DOHH2 (cell line): ENCODE measurements around the gene CCNC.

Source experiments
- H3F3A ChIP-seq: fragments of 200-600 bp; sonication (generic), shearing (Covaris generic); 2 replicates; pipeline ENCODE4 v1.6.0; 2016; ENCODE audit warnings: antibody characterized with exemption, mild to moderate bottlenecking; ENCODE audit not compliant: control insufficient read depth, insufficient read depth
- H3K27ac ChIP-seq: fragments of 200-600 bp; sonication (generic); 2 replicates; pipeline ENCODE4 v1.5.1; 2014; ENCODE audit warnings: low read depth, mild to moderate bottlenecking, low read length, moderate library complexity
- H3K27me3 ChIP-seq: fragments of 200-600 bp; sonication (generic); 2 replicates; pipeline ENCODE4 v1.6.1; 2014; ENCODE audit warnings: mild to moderate bottlenecking, low read length, mixed read lengths; ENCODE audit not compliant: control insufficient read depth
- H3K36me3 ChIP-seq: fragments of 200-600 bp; sonication (generic); 2 replicates; pipeline ENCODE4 v1.6.1; 2014; ENCODE audit warnings: mild to moderate bottlenecking, low read length, moderate library complexity, mixed read lengths; ENCODE audit not compliant: control insufficient read depth
- H3K4me1 ChIP-seq: fragments of 200-600 bp; sonication (generic); 2 replicates; pipeline ENCODE4 v1.6.1; 2014; ENCODE audit warnings: mild to moderate bottlenecking, low read length, mixed read lengths; ENCODE audit not compliant: control insufficient read depth
- H3K4me2 ChIP-seq: fragments of 200-600 bp; sonication (generic); 2 replicates; pipeline ENCODE4 v1.6.0; 2014; ENCODE audit warnings: mild to moderate bottlenecking, low read length, moderate library complexity
- H3K4me3 ChIP-seq: fragments of 200-600 bp; sonication (generic); 2 replicates; pipeline ENCODE4 v1.5.1; 2014; ENCODE audit warnings: mild to moderate bottlenecking, low read length, mixed read lengths
- H3K79me2 ChIP-seq: fragments of 200-600 bp; sonication (generic); 2 replicates; pipeline ENCODE4 v1.6.1; 2014; ENCODE audit warnings: mild to moderate bottlenecking, low read length, mixed read lengths; ENCODE audit not compliant: control insufficient read depth
- H3K9me2 ChIP-seq: fragments of 200-600 bp; sonication (generic); replicated peaks from 2 replicates; pipeline ENCODE4 v1.6.1; 2014; ENCODE audit warnings: mild to moderate bottlenecking, low read length, mixed read lengths; ENCODE audit not compliant: control insufficient read depth
- H3K9me3 ChIP-seq: fragments of 200-600 bp; sonication (generic); 2 replicates; pipeline ENCODE4 v1.6.1; 2014; ENCODE audit warnings: antibody characterized with exemption, low read length, mixed read lengths; ENCODE audit not compliant: control insufficient read depth, insufficient read depth
- H4K20me1 ChIP-seq: fragments of 200-600 bp; sonication (generic); 2 replicates; pipeline ENCODE4 v1.6.0; 2014; ENCODE audit warnings: low read depth, mild to moderate bottlenecking, antibody characterized with exemption, low read length, moderate library complexity; ENCODE audit not compliant: control insufficient read depth, insufficient read depth
- CTCF ChIP-seq: fragments of 200-600 bp; sonication (generic); IDR thresholded peaks from one replicate; pipeline ENCODE4 v1.5.1; 2014; ENCODE audit warnings: antibody characterized with exemption, mild to moderate bottlenecking, low read depth, low read length; ENCODE audit not compliant: poor library complexity, severe bottlenecking
- EZH2phosphoT487 ChIP-seq: fragments of 200-600 bp; sonication (generic); IDR thresholded peaks from 2 replicates; pipeline ENCODE4 v1.6.1; 2017; ENCODE audit warnings: borderline replicate concordance, mild to moderate bottlenecking, antibody characterized with exemption, low read length, moderate library complexity, mixed read lengths

Gene CCNC

DNA sequence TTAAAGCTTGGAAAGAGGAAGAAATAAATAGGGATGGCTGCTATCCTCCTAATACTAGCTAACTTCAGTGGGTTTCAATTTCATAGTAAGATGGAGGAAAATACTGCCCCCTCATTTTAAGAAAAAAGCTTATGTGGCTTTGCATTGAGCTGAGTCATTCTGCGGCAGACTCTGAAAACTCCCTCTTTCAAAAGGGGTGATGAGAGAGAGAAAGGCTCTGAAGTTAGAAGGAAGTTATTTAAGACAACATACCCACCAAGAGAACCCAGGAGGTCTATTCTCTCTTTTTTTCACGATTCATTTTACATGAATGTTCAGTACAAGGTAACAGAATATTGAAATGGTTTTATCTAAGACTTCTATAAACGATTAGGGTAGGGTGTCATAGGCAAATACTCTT lies 42.7 kb upstream of the CCNC start:
- TF ChIP-seq EZH2phosphoT487 (no peak), CTCF (no peak)
- Histone ChIP-seq H3K79me2 (no peaks in the 10 kb centered on the region), H4K20me1 (no peaks in the 10 kb centered on the region), H3K4me1 (peaks cover 20% of the 10 kb centered on the region), H3K27ac (no peak overlapping the region), H3K36me3 (no peaks in the 10 kb centered on the region), H3K4me2 (no peak overlapping the region), H3F3A (0 out of 2 replicates have a peak, but pooled peaks cover 2% of the 10 kb centered on the region), H3K27me3 (peaks cover 41% of the 10 kb centered on the region), H3K9me2 (no peaks in the 10 kb centered on the region), H3K9me3 (no peaks in the 10 kb centered on the region), H3K4me3 (no peak overlapping the region)

DNA sequence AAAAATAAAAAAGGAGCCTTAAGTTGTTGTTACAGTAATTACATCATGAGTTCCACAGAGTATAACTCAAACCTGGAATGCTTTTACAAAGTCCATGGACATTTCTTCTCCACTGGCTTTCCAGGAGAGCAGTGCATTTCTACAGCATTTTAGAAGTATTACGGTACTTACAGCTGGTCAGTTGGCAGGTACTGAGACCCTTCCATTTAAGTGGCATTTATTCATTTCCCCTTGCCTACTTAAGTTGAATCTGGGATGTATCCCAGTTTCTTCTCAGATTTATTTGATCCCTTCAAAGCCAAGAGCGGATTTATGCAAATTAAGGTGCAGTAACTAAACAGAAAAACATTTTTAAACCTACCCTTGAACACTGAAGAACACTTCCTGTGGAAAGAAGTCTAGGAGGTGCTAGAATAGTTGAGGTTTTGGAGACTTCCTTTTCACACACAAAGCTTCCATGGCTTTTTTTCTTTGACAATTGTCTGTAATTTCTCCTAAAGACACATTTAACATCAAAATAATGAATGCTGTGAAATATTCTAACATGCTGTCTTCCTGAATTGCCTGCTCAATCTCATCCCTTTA lies 41.5 kb upstream of the CCNC start:
- no peak overlapping the region for H3K4me3 ChIP-seq
- TF ChIP-seq EZH2phosphoT487: no peak
- TF ChIP-seq CTCF: no peak
- H3K79me2 ChIP-seq: no peaks in the 10 kb centered on the region
- H3K9me2 ChIP-seq: no peaks in the 10 kb centered on the region
- 0 out of 2 replicates have a peak, but pooled peaks cover 2% of the 10 kb centered on the region for H3F3A ChIP-seq
- no peaks in the 10 kb centered on the region for H3K9me3 ChIP-seq
- H4K20me1 ChIP-seq: no peaks in the 10 kb centered on the region
- peaks cover 20% of the 10 kb centered on the region for H3K4me1 ChIP-seq
- no peaks in the 10 kb centered on the region for H3K36me3 ChIP-seq
- peak overlapping the region; percentile 51 for H3K4me2 ChIP-seq
- H3K27ac ChIP-seq: no peak overlapping the region
- H3K27me3 ChIP-seq: peaks cover 45% of the 10 kb centered on the region

DNA sequence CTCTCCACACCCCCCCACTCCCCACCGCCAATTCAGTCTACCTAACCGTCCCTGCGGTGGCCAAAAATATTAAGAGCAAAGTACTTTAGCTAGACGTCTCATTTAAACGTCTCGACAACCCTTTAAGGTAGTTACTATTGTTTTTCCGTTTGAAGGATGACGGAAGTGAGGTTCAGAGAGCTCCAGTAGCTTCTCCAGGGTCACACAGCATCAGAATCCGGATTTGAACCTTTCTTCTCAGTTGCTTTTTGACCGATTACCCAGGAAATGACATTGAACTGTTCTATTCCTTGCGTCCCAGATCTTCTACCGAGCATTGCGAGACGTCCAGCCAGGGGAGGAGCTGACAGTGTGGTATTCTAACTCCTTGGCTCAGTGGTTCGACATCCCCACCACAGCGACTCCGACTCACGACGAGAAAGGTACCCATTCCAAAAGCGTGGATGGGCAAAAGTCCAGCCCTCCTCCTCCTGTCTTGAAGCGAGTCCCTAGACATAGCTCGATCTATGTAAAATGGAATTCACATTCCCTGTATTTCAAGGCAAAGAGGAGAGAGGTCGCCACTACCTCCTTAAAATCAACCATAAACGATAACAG lies 40.5 kb upstream of the CCNC start:
- H3K4me1 ChIP-seq: peaks cover 19% of the 10 kb centered on the region
- H3K27ac ChIP-seq: no peak overlapping the region
- H3K9me2 ChIP-seq: no peaks in the 10 kb centered on the region
- H3F3A ChIP-seq: 0 out of 2 replicates have a peak, but pooled peaks cover 2% of the 10 kb centered on the region
- H3K79me2 ChIP-seq: no peaks in the 10 kb centered on the region
- peaks cover 48% of the 10 kb centered on the region for H3K27me3 ChIP-seq
- H3K4me3 ChIP-seq: no peak overlapping the region
- no peaks in the 10 kb centered on the region for H3K9me3 ChIP-seq
- no peaks in the 10 kb centered on the region for H3K36me3 ChIP-seq
- no peaks in the 10 kb centered on the region for H4K20me1 ChIP-seq
- no peak for TF ChIP-seq CTCF
- H3K4me2 ChIP-seq: no peak overlapping the region
